Activated naive CD8-positive, alpha-beta T cell (primary cell): Measurements from ENCODE around the gene CS.
"Not testable (repeated sequence)": the region's sequence is repeated elsewhere in the genome, so short reads cannot be mapped to it uniquely, and the experiment has no call there.

Source experiments
- H3K27ac Mint-ChIP-seq: one replicate; pipeline ENCODE4 v1.8.0; 2021; ENCODE audit warnings: mixed read lengths
- H3K27me3 Mint-ChIP-seq: one replicate; pipeline ENCODE4 v1.8.0; 2021; ENCODE audit warnings: mixed read lengths
- H3K36me3 Mint-ChIP-seq: one replicate; pipeline ENCODE4 v1.8.0; 2021; ENCODE audit warnings: mixed read lengths
- H3K4me1 Mint-ChIP-seq: one replicate; pipeline ENCODE4 v1.8.0; 2021; ENCODE audit warnings: low read depth, mixed read lengths
- H3K4me3 Mint-ChIP-seq: one replicate; pipeline ENCODE4 v1.8.0; 2021; ENCODE audit warnings: mild to moderate bottlenecking, mixed read lengths
- H3K9me3 Mint-ChIP-seq: one replicate; pipeline ENCODE4 v1.8.0; 2021; ENCODE audit warnings: low read depth, mixed read lengths

Gene CS

DNA sequence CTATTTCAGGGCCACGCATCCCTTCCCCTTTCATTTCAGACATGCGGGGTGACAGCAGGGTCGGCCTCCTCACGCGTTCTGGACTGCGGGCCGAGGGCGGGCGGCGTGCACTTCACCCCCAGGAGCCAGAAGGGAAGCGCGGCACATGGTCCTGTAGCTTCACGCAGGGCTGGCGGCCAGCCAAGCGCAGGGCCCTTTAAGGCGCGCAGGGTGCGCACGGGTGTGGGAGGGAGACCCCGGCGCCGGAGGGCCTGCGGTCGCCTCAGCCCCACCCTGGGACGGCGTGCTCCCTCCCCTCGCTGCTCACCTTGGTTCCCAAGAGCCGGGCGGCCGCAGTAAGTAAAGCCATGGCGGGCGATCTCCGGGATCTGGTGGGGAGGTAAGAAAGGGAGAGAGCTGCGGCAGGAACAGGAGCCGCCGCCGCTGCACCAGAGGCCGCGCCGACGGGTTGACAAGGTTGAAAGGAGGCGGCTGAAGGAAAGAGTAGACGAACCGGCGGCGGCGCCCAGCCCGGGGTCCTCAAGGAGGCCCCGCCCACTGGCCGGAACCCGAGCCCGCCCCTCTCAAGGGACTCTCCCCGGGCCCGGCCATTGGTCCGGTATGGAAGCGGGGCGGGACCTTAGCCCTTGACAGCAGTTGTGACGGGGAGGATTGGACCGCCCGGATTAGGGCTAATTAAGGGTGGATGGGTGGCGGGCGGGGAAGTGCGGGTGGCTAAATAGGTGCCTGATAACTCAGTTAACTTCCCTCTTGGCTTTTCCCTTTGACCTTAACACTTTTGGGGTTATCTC is at the start of gene CS:
Gene CS, minus strand, starts transcription at position 478 of the 791 bp plus-strand sequence. Its CDS starts 129 bp downstream, at position 349.
- no peaks in the 10 kb centered on the region for H3K9me3 Mint-ChIP-seq
- peak within 1 kb of the TSS; percentile 98 for H3K27ac Mint-ChIP-seq
- H3K27me3 Mint-ChIP-seq = no peaks in the 10 kb centered on the region
- H3K4me3 Mint-ChIP-seq = peak within 1 kb of the TSS; percentile 97
- peaks cover 54% of the 10 kb centered on the region for H3K4me1 Mint-ChIP-seq
- H3K36me3 Mint-ChIP-seq = peaks cover 2% of the 10 kb centered on the region

DNA sequence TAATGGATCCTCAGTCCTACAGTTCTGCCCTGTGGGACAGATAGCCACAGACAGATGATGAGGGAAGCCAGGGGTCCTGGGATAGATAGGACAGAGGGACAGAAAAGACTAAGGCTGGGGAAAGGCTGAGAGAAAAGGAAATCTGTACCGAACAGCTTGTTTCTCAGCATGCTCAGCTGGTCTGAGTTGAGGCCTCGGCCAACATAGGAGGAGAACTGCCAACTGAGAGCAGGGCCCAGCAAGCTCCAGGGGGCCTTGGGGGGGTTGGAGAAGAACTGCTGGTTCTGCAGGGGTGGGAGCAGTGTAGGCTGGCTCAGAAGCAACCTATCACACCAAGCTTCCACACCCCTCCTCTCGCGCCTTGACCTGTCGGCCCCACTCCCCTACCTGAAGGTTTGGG is 48.6 kb upstream of the CS start:
- no peaks in the 10 kb centered on the region for H3K27me3 Mint-ChIP-seq
- no peaks in the 10 kb centered on the region for H3K4me1 Mint-ChIP-seq
- H3K36me3 Mint-ChIP-seq = peaks cover 8% of the 10 kb centered on the region
- no peak overlapping the region for H3K4me3 Mint-ChIP-seq
- no peak overlapping the region for H3K27ac Mint-ChIP-seq
- no peaks in the 10 kb centered on the region for H3K9me3 Mint-ChIP-seq

GRCh38 chr12:56347255-56347654 is 47.1 kb upstream of the CS start:
- not testable (repeated sequence) for H3K9me3 Mint-ChIP-seq, H3K4me3 Mint-ChIP-seq, H3K4me1 Mint-ChIP-seq, H3K27me3 Mint-ChIP-seq, H3K36me3 Mint-ChIP-seq, H3K27ac Mint-ChIP-seq

DNA sequence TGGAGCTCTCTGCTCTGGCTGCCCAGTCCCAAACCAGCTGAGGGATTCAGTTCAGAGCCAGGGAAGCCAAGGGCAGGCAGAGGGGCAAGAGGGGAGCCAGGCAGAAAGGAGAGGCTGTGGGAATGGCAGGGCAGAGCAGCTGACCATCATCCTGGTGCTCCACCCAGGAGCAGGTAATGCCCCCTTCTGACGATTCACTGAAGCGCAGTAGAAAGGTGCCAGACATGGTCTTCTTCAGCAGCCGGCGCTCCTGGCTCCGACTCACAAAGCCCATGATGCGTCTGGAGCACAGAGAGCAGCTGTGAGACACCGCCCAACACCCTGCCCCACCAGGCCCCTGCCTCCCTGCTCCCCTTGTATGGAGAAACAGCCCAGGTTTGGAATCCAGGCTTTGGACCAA is 46.5 kb upstream of the CS start:
- H3K4me1 Mint-ChIP-seq = peaks cover under 1% of the 10 kb centered on the region
- H3K9me3 Mint-ChIP-seq = no peaks in the 10 kb centered on the region
- no peak overlapping the region for H3K27ac Mint-ChIP-seq

DNA sequence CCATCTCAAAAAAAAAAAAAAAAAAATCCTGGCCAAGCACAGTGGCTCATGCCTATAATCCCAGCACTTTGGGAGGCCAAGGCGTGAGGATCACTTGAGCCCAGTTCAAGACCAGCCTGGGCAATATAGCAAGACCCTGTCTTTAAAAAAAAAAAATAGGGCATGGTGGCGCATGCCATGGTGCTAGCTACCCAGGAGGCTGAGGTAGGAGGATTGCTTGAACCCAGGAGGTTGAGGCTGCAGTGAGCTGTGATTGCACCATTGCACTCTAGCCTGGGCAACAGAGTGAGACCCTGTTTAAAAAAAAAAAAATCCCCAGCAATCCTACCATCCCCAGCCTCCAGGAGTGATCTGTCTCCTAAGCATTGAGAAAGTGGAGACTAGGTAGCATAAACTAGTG is 42.2 kb upstream of the CS start:
- H3K27me3 Mint-ChIP-seq, H3K9me3 Mint-ChIP-seq, H3K4me3 Mint-ChIP-seq: not testable (repeated sequence)
- peak overlapping the region; percentile 24 for H3K27ac Mint-ChIP-seq
- H3K36me3 Mint-ChIP-seq = peaks cover 16% of the 10 kb centered on the region
- peaks cover 38% of the 10 kb centered on the region for H3K4me1 Mint-ChIP-seq

More for the DNA sequence above, 46.5 kb upstream of the CS start:
- no peak overlapping the region for H3K4me3 Mint-ChIP-seq
- H3K27me3 Mint-ChIP-seq = no peaks in the 10 kb centered on the region
- peaks cover 8% of the 10 kb centered on the region for H3K36me3 Mint-ChIP-seq

GRCh38 chr12:56341616-56342015 is 41.5 kb upstream of the CS start:
- Mint-ChIP-seq H3K27me3 (no peaks in the 10 kb centered on the region), H3K27ac (peak overlapping the region; percentile 76), H3K9me3 (no peaks in the 10 kb centered on the region), H3K4me3 (no peak overlapping the region), H3K36me3 (peaks cover 16% of the 10 kb centered on the region), H3K4me1 (peaks cover 43% of the 10 kb centered on the region)

GRCh38 chr12:56339158-56339422 is 39.0 kb upstream of the CS start:
- Mint-ChIP-seq H3K4me3 (peak overlapping the region; percentile 98), H3K27me3 (no peaks in the 10 kb centered on the region), H3K36me3 (peaks cover 11% of the 10 kb centered on the region), H3K9me3 (no peaks in the 10 kb centered on the region), H3K27ac (peak overlapping the region; percentile 100), H3K4me1 (peaks cover 51% of the 10 kb centered on the region)

DNA sequence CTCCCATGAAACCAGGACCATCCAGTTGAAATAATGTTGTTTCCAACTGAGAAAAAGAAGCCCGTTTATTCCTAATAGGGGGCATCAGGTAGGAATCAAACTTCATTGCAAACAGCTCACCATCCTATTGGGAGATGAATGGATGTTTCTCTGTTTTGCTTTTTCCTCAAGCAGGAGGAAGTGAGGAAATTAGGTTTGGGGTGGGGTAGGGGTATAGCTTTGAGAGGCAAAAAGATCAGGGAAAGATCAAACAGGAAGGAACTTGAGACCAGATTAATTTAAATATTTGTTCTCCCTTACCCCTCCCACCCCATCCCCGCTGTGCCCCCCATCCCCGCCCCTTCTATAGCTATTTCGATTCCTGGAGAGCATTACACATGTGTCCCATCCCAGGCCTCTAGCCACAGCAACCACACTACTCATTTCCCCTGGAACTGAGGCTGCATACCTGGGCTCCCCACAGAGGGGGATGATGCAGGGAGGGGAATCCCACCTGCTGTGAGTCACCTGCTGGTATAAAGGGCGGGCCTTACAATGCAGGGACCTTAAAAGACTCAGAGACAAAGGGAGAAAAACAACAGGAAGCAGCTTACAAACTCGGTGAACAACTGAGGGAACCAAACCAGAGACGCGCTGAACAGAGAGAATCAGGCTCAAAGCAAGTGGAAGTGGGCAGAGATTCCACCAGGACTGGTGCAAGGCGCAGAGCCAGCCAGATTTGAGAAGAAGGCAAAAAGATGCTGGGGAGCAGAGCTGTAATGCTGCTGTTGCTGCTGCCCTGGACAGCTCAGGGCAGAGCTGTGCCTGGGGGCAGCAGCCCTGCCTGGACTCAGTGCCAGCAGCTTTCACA is 38.4 kb upstream of the CS start, which contains the start of gene IL23A:
Gene IL23A, plus strand, starts transcription at position 577 of the 850 bp plus-strand sequence. Its CDS starts 161 bp downstream, at position 738.
- H3K27ac Mint-ChIP-seq = peak within 1 kb of the TSS; percentile 100
- no peaks in the 10 kb centered on the region for H3K9me3 Mint-ChIP-seq
- peak within 1 kb of the TSS; percentile 98 for H3K4me3 Mint-ChIP-seq
- H3K36me3 Mint-ChIP-seq = peaks cover 11% of the 10 kb centered on the region
- H3K4me1 Mint-ChIP-seq = peaks cover 51% of the 10 kb centered on the region
- no peaks in the 10 kb centered on the region for H3K27me3 Mint-ChIP-seq

GRCh38 chr12:56337753-56338251 is 37.7 kb upstream of the CS start:
- Mint-ChIP-seq H3K9me3 (no peaks in the 10 kb centered on the region), H3K4me1 (peaks cover 58% of the 10 kb centered on the region), H3K36me3 (peaks cover 11% of the 10 kb centered on the region), H3K27ac (peak overlapping the region; percentile 100), H3K27me3 (no peaks in the 10 kb centered on the region), H3K4me3 (peak overlapping the region; percentile 65)

DNA sequence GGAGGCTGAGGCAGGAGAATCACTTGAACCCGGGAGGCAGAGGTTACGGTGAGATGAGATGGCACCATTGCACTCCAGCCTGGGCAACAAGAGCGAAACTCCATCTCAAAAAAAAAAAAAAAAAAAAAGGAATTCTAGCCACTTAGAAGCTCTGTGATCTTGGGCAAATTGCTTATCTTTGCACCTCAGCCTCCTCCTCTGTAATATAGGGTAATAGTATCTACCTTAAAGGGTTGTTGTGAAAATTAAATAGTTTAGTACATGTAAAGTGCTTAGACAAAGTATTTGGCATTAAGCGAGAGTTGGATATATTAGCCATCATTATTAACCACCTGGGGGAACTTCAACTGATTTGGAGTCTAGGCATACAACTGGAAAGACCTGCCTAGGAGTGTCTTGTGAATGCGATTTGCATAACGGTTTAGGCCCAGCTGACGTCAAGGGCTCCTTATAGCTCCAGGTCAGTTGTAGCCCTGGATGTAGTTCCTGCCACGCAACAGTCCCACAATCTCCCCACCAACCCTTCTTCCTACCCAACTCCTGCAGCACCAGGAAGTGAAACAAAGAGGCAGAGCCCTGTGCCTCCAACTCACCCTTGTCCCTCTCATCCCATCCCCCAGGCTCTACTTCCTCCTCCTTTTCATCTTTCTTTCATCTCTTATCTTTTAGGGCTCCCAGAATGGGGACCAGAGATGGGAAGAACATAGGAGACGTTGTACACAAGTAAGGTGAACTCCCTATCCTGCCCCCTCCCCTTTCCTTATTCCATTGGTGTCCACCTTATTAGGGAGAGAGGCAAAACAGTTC is 36.4 kb upstream of the CS start:
- Mint-ChIP-seq H3K27me3 (no peaks in the 10 kb centered on the region), H3K36me3 (peaks cover 11% of the 10 kb centered on the region), H3K4me3 (peak overlapping the region; percentile 46), H3K9me3 (no peaks in the 10 kb centered on the region), H3K27ac (peak overlapping the region; percentile 81), H3K4me1 (peaks cover 63% of the 10 kb centered on the region)

DNA sequence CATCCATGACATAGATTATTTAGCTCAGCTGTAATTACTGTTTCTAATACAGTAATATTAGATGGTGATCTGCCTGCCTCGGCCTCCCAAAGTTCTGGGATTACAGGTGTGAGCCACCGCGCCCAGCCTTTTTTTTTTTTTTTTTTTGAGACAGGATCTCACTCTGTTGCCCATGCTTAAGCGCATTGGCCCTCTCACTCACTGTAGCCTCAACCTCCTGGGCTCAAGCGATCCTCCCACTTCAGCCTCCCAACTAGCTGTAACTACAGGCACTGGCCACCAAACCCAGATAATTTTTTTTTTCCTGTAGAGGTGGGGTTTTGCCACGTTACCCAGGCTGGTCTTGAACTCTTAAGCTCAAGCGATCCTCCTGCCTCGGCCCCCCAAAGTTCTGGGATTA is 35.4 kb upstream of the CS start:
- Mint-ChIP-seq H3K36me3 (peaks cover 11% of the 10 kb centered on the region), H3K4me1 (peaks cover 59% of the 10 kb centered on the region)
- H3K9me3 Mint-ChIP-seq, H3K4me3 Mint-ChIP-seq, H3K27ac Mint-ChIP-seq, H3K27me3 Mint-ChIP-seq: not testable (repeated sequence)

DNA sequence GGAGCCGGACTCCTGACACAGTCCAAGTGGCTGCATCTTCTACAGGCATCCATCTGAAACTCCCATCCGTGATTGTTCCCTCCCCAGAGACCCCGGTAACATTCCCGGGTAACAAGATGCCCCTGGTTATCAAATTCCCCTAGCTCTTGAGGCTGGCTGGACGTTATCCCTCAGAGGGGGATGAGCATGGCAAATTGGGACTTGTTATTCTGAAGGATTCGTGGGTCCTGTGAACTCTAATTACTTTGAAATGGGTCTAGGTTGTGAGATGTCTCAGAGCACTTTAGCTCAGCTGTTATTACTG is 34.3 kb upstream of the CS start:
- H3K36me3 Mint-ChIP-seq = peaks cover 7% of the 10 kb centered on the region
- no peaks in the 10 kb centered on the region for H3K9me3 Mint-ChIP-seq
- H3K27me3 Mint-ChIP-seq = no peaks in the 10 kb centered on the region
- H3K4me3 Mint-ChIP-seq = peak overlapping the region; percentile 93
- H3K27ac Mint-ChIP-seq = peak overlapping the region; percentile 99
- peaks cover 50% of the 10 kb centered on the region for H3K4me1 Mint-ChIP-seq

- Mint-ChIP-seq H3K9me3 (no peaks in the 10 kb centered on the region), H3K36me3 (peaks cover 2% of the 10 kb centered on the region), H3K4me1 (peaks cover 44% of the 10 kb centered on the region), H3K27me3 (no peaks in the 10 kb centered on the region), H3K27ac (peak within 1 kb of the TSS; percentile 99), H3K4me3 (peak within 1 kb of the TSS; percentile 93)
Observed at GRCh38 chr12:56333679-56334489, 33.8 kb upstream of the CS start, which contains the start of gene PAN2. Gene PAN2, minus strand, starts transcription at chr12:56334000. Its CDS starts 906 bp downstream, at chr12:56333094.

DNA sequence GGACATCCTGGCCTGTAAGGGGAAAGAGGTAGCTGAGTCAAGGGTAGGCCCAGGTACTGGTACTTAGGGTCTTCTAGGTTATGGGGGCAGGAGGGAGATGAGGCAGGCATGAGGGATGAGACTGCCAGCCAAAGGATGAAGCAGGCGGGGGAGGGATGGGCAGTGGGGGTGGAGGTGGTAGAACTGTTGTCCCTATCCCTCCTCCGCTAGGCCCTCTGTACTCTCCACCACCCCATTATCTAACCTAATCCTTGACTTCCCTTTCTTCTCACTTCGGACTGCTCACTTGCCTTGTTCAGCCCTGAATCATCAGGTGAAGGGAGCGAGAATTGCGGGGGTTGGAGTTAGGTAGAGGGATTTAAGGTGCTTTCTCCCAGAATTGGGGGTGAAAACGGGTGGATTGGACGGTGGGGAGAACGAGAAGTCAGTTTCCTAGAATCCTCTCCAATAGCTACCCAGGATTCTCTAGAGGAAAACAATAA is 33.1 kb upstream of the CS start:
- H3K9me3 Mint-ChIP-seq = no peaks in the 10 kb centered on the region
- no peaks in the 10 kb centered on the region for H3K27me3 Mint-ChIP-seq
- H3K27ac Mint-ChIP-seq = peak overlapping the region; percentile 99
- H3K4me3 Mint-ChIP-seq = peak overlapping the region; percentile 93
- H3K4me1 Mint-ChIP-seq = peaks cover 41% of the 10 kb centered on the region
- peaks cover 2% of the 10 kb centered on the region for H3K36me3 Mint-ChIP-seq
